DOHH2 (cell line): ENCODE data around the gene SYT13.
"Not testable (repeated sequence)": the region's sequence is repeated elsewhere in the genome, so short reads cannot be mapped to it uniquely, and the experiment has no call there.

ENCODE experiments used
- H3F3A ChIP-seq: fragments of 200-600 bp; sonication (generic), shearing (Covaris generic); 2 replicates; pipeline ENCODE4 v1.6.0; 2016; ENCODE audit warnings: antibody characterized with exemption, mild to moderate bottlenecking; ENCODE audit not compliant: control insufficient read depth, insufficient read depth
- H3K27ac ChIP-seq: fragments of 200-600 bp; sonication (generic); 2 replicates; pipeline ENCODE4 v1.5.1; 2014; ENCODE audit warnings: low read depth, mild to moderate bottlenecking, low read length, moderate library complexity
- H3K27me3 ChIP-seq: fragments of 200-600 bp; sonication (generic); 2 replicates; pipeline ENCODE4 v1.6.1; 2014; ENCODE audit warnings: mild to moderate bottlenecking, low read length, mixed read lengths; ENCODE audit not compliant: control insufficient read depth
- H3K36me3 ChIP-seq: fragments of 200-600 bp; sonication (generic); 2 replicates; pipeline ENCODE4 v1.6.1; 2014; ENCODE audit warnings: mild to moderate bottlenecking, low read length, moderate library complexity, mixed read lengths; ENCODE audit not compliant: control insufficient read depth
- H3K4me1 ChIP-seq: fragments of 200-600 bp; sonication (generic); 2 replicates; pipeline ENCODE4 v1.6.1; 2014; ENCODE audit warnings: mild to moderate bottlenecking, low read length, mixed read lengths; ENCODE audit not compliant: control insufficient read depth
- H3K4me2 ChIP-seq: fragments of 200-600 bp; sonication (generic); 2 replicates; pipeline ENCODE4 v1.6.0; 2014; ENCODE audit warnings: mild to moderate bottlenecking, low read length, moderate library complexity
- H3K4me3 ChIP-seq: fragments of 200-600 bp; sonication (generic); 2 replicates; pipeline ENCODE4 v1.5.1; 2014; ENCODE audit warnings: mild to moderate bottlenecking, low read length, mixed read lengths
- H3K79me2 ChIP-seq: fragments of 200-600 bp; sonication (generic); 2 replicates; pipeline ENCODE4 v1.6.1; 2014; ENCODE audit warnings: mild to moderate bottlenecking, low read length, mixed read lengths; ENCODE audit not compliant: control insufficient read depth
- H3K9me2 ChIP-seq: fragments of 200-600 bp; sonication (generic); replicated peaks from 2 replicates; pipeline ENCODE4 v1.6.1; 2014; ENCODE audit warnings: mild to moderate bottlenecking, low read length, mixed read lengths; ENCODE audit not compliant: control insufficient read depth
- H3K9me3 ChIP-seq: fragments of 200-600 bp; sonication (generic); 2 replicates; pipeline ENCODE4 v1.6.1; 2014; ENCODE audit warnings: antibody characterized with exemption, low read length, mixed read lengths; ENCODE audit not compliant: control insufficient read depth, insufficient read depth
- H4K20me1 ChIP-seq: fragments of 200-600 bp; sonication (generic); 2 replicates; pipeline ENCODE4 v1.6.0; 2014; ENCODE audit warnings: low read depth, mild to moderate bottlenecking, antibody characterized with exemption, low read length, moderate library complexity; ENCODE audit not compliant: control insufficient read depth, insufficient read depth
- CTCF ChIP-seq: fragments of 200-600 bp; sonication (generic); IDR thresholded peaks from one replicate; pipeline ENCODE4 v1.5.1; 2014; ENCODE audit warnings: antibody characterized with exemption, mild to moderate bottlenecking, low read depth, low read length; ENCODE audit not compliant: poor library complexity, severe bottlenecking
- EZH2phosphoT487 ChIP-seq: fragments of 200-600 bp; sonication (generic); IDR thresholded peaks from 2 replicates; pipeline ENCODE4 v1.6.1; 2017; ENCODE audit warnings: borderline replicate concordance, mild to moderate bottlenecking, antibody characterized with exemption, low read length, moderate library complexity, mixed read lengths

SYT13 gene

DNA sequence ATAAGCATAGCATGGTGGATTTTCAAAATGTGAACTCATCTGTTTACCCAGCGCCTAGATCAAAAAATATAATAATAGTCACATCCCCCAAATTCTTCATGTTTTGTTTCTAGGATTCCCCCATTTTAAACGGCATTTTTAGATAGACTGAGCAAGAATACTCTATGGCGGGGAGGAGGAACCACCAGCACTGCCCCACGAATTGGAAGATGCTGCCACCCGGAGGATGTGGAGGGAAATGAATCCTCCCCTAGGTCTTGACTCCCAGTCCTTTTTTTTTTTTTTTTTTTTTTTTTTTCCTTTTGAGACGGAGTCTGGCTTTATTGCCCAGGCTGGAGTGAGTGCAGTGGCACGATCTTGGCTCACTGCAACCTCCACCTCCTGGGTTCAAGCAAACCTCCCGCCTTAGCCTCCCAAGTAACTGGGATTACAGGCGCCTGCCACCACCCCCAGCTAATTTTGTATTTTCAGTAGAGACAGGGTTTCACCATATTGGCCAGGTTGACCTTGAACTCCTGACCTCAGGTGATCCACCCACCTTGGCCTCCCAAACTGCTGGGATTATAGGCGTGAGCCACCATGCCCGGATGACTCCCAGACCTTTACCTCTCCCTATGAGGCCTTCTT, 7.5 kb upstream of the SYT13 start:
- not testable (repeated sequence) for H3K9me3 ChIP-seq, H3K4me3 ChIP-seq, H4K20me1 ChIP-seq, H3K27ac ChIP-seq, H3K9me2 ChIP-seq, H3K4me2 ChIP-seq, H3K79me2 ChIP-seq, H3K4me1 ChIP-seq, H3F3A ChIP-seq, H3K36me3 ChIP-seq
- peak; percentile 54 for TF ChIP-seq CTCF
- H3K27me3 ChIP-seq: peaks cover 35% of the 10 kb centered on the region; the same call in 1 of the 2 replicates

GRCh38 chr11:45290586-45290985, 4.4 kb upstream of the SYT13 start:
- no peaks in the 10 kb centered on the region for H3K79me2 ChIP-seq
- H4K20me1 ChIP-seq: no peaks in the 10 kb centered on the region
- no peaks in the 10 kb centered on the region for H3K9me2 ChIP-seq
- TF ChIP-seq EZH2phosphoT487 (no peak), CTCF (no peak)
- no peaks in the 10 kb centered on the region for H3F3A ChIP-seq
- no peaks in the 10 kb centered on the region for H3K9me3 ChIP-seq
- H3K4me3 ChIP-seq: no peak overlapping the region
- peaks cover 44% of the 10 kb centered on the region; the same call in 1 of the 2 replicates for H3K27me3 ChIP-seq
- no peak overlapping the region for H3K4me2 ChIP-seq
- H3K36me3 ChIP-seq: no peaks in the 10 kb centered on the region
- no peaks in the 10 kb centered on the region for H3K4me1 ChIP-seq
- H3K27ac ChIP-seq: no peak overlapping the region

DNA sequence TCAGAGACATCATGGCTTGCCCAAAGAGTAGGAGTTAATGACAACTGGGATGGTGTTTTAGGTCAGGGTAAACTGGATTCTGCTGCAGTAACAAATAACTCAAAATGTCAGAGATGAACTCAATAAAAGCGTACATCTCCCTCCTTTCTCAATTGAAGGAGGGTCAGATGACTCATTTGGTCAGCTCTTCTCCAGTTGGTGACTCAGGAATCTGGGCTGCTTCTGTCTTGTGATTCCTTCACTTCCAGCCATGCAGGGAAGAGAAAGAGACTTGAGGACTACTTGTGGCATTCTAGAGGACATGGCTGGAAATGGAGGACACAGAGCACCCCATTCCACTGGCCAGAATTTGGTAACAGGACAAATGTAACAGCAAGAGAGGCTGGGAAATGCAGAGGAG, 3.2 kb upstream of the SYT13 start:
- H3K79me2 ChIP-seq: no peaks in the 10 kb centered on the region
- no peaks in the 10 kb centered on the region for H3K9me2 ChIP-seq
- H4K20me1 ChIP-seq: no peaks in the 10 kb centered on the region
- H3K36me3 ChIP-seq: no peaks in the 10 kb centered on the region
- no peaks in the 10 kb centered on the region for H3K9me3 ChIP-seq
- no peaks in the 10 kb centered on the region for H3K4me1 ChIP-seq
- H3K27ac ChIP-seq: no peak overlapping the region
- peaks cover 44% of the 10 kb centered on the region; the same call in 1 of the 2 replicates for H3K27me3 ChIP-seq
- no peaks in the 10 kb centered on the region for H3F3A ChIP-seq
- no peak for TF ChIP-seq CTCF
- no peak for TF ChIP-seq EZH2phosphoT487
- no peak overlapping the region for H3K4me2 ChIP-seq
- H3K4me3 ChIP-seq: no peak overlapping the region
